Parathyroid adenoma (tissue), 2 donors: ENCODE results near the gene CER1.

Experiments
- H2AFZ ChIP-seq: fragments of 300-600 bp; sonication (generic); one replicate; pipeline ENCODE4 v1.7.0; 2017; ENCODE audit warnings: antibody characterized with exemption, mild to moderate bottlenecking
- H3K27ac ChIP-seq: fragments of 300-600 bp; sonication (generic); one replicate; pipeline ENCODE4 v1.7.0; 2017
- H3K27me3 ChIP-seq: fragments of 300-600 bp; sonication (generic); one replicate; pipeline ENCODE4 v1.7.0; 2017; ENCODE audit warnings: low read length; ENCODE audit not compliant: control insufficient read depth, insufficient read depth
- H3K36me3 ChIP-seq: fragments of 300-600 bp; sonication (generic); one replicate; pipeline ENCODE4 v1.7.0; 2017; ENCODE audit warnings: low read length; ENCODE audit not compliant: control insufficient read depth, insufficient read depth
- H3K4me1 ChIP-seq: fragments of 300-600 bp; sonication (generic); one replicate; pipeline ENCODE4 v1.7.0; 2017; ENCODE audit warnings: control low read depth
- H3K4me2 ChIP-seq: fragments of 300-600 bp; sonication (generic); one replicate; pipeline ENCODE4 v1.7.0; 2017; ENCODE audit warnings: low read length
- H3K4me3 ChIP-seq: fragments of 300-600 bp; sonication (generic); one replicate; pipeline ENCODE4 v1.7.0; 2017; ENCODE audit warnings: low read depth, low read length
- H3K79me2 ChIP-seq: fragments of 300-600 bp; sonication (generic); one replicate; pipeline ENCODE4 v1.7.0; 2017; ENCODE audit warnings: control low read depth
- H3K9ac ChIP-seq: fragments of 300-600 bp; sonication (generic); one replicate; pipeline ENCODE4 v1.7.0; 2017; ENCODE audit warnings: mild to moderate bottlenecking
- H3K9me3 ChIP-seq: fragments of 300-600 bp; sonication (generic); one replicate; pipeline ENCODE4 v1.7.0; 2017; ENCODE audit warnings: low read length; ENCODE audit not compliant: control insufficient read depth
- CTCF ChIP-seq: fragments of 300-600 bp; sonication (generic); IDR thresholded peaks from one replicate; pipeline ENCODE4 v1.7.0; 2017; ENCODE audit warnings: antibody characterized with exemption, mild to moderate bottlenecking
- donor health status: primary hyperparathyroidism.

The CER1 gene

GRCh38 chr9:14752271-14752670 is 29.7 kb upstream of the CER1 start:
- Histone ChIP-seq H3K9ac (no peak overlapping the region), H2AFZ (no peak overlapping the region), H3K27me3 (no peaks in the 10 kb centered on the region), H3K9me3 (no peaks in the 10 kb centered on the region), H3K36me3 (no peaks in the 10 kb centered on the region), H3K4me3 (no peak overlapping the region), H3K4me1 (no peaks in the 10 kb centered on the region), H3K27ac (no peak overlapping the region), H3K4me2 (no peak overlapping the region), H3K79me2 (no peaks in the 10 kb centered on the region)
- no peak for TF ChIP-seq CTCF

DNA sequence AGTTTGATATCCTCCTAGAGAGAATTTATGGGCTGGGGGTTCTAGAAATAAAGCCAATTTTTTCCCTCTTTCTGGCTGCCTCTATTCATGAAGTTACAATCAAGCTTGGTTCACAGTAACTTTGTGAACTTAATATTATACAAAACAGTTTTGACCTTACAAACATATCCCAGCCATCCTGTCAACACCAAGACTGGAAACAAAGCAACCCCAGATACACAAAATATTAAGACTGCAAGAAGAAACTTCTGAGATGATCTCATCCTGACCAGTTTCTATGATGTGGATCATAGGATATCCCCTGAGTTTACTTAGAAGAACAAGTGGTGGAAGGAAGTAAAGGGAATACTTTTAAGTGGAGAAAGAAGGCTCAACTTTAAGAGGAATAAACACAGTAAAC is 28.3 kb upstream of the CER1 start:
- Histone ChIP-seq H3K4me2 (no peak overlapping the region), H3K36me3 (no peaks in the 10 kb centered on the region), H2AFZ (no peak overlapping the region), H3K9ac (no peak overlapping the region), H3K27me3 (no peaks in the 10 kb centered on the region), H3K9me3 (no peaks in the 10 kb centered on the region), H3K4me1 (no peaks in the 10 kb centered on the region), H3K4me3 (no peak overlapping the region), H3K79me2 (no peaks in the 10 kb centered on the region), H3K27ac (no peak overlapping the region)
- no peak for TF ChIP-seq CTCF

GRCh38 chr9:14749741-14750211 is 27.2 kb upstream of the CER1 start:
- no peaks in the 10 kb centered on the region for H3K79me2 ChIP-seq

GRCh38 chr9:14748373-14748772 is 25.8 kb upstream of the CER1 start:
- H3K27ac ChIP-seq = no peak overlapping the region
- H3K4me2 ChIP-seq = no peak overlapping the region
- no peaks in the 10 kb centered on the region for H3K36me3 ChIP-seq
- H3K4me1 ChIP-seq = no peaks in the 10 kb centered on the region
- H3K9me3 ChIP-seq = no peaks in the 10 kb centered on the region
- H3K27me3 ChIP-seq = no peaks in the 10 kb centered on the region
- no peak overlapping the region for H3K9ac ChIP-seq
- no peaks in the 10 kb centered on the region for H3K79me2 ChIP-seq
- no peak overlapping the region for H3K4me3 ChIP-seq
- TF ChIP-seq CTCF = no peak
- H2AFZ ChIP-seq = no peak overlapping the region

More at GRCh38 chr9:14749741-14750211, 27.2 kb upstream of the CER1 start:
- H2AFZ ChIP-seq = no peak overlapping the region
- H3K27me3 ChIP-seq = no peaks in the 10 kb centered on the region
- H3K27ac ChIP-seq = no peak overlapping the region
- H3K4me2 ChIP-seq = no peak overlapping the region
- no peak overlapping the region for H3K4me3 ChIP-seq
- H3K36me3 ChIP-seq = no peaks in the 10 kb centered on the region
- no peaks in the 10 kb centered on the region for H3K9me3 ChIP-seq
- TF ChIP-seq CTCF = no peak
- no peaks in the 10 kb centered on the region for H3K4me1 ChIP-seq
- no peak overlapping the region for H3K9ac ChIP-seq

- no peaks in the 10 kb centered on the region for H3K4me1 ChIP-seq
- no peak for TF ChIP-seq CTCF
- H3K4me2 ChIP-seq = no peak overlapping the region
- no peaks in the 10 kb centered on the region for H3K79me2 ChIP-seq
- no peak overlapping the region for H3K27ac ChIP-seq
- no peaks in the 10 kb centered on the region for H3K9me3 ChIP-seq
- no peak overlapping the region for H2AFZ ChIP-seq
- no peak overlapping the region for H3K4me3 ChIP-seq
- H3K9ac ChIP-seq = no peak overlapping the region
- no peaks in the 10 kb centered on the region for H3K36me3 ChIP-seq
- no peaks in the 10 kb centered on the region for H3K27me3 ChIP-seq
Observed at GRCh38 chr9:14747111-14747510, 24.6 kb upstream of the CER1 start.
